Myocyte (in vitro differentiated cells): ENCODE data around the gene COTL1. TPM values are rescaled to one million over a fixed set of nuclear protein-coding genes. Genes with fewer than 3 reads are reported as not detected.
"Not testable (repeated sequence)": the region's sequence is repeated elsewhere in the genome, so short reads cannot be mapped to it uniquely, and the experiment has no call there.

Source experiments
- DNase-seq: peaks from one replicate; pipeline ENCODE4 v3.0.0-alpha.2; 2012; ENCODE audit warnings: low read depth
- total RNA-seq: library from RNA; depleted of rRNA; stranded (reverse); fragments of >200 nt; gene quantifications from 2 replicates; pipeline ENCODE4 v1.2.3, GENCODE V29; 2014

Gene COTL1
- total RNA-seq, 1 donor from 2014 or later, result 14.5 TPM

DNA sequence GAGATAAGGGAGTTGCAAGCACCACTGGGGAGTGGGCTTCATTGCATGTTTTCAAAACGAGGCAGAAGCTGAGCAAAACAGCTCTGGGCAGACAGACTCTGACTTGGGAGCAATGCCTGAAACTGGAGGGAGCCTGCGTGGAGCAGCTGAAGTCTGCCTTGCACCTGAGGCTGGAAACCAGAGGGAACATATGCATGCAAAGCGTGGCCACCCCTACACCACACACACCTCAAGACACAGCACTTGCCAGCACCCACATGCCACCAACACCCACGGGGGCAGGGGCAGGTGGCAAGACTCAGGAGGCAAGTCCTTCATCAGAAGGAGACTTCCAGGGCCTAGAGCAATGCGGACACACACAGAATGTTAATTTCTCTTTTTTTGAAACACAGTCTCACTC lies 45.8 kb downstream of the COTL1 start:
- DNase-seq, result no peak

DNA sequence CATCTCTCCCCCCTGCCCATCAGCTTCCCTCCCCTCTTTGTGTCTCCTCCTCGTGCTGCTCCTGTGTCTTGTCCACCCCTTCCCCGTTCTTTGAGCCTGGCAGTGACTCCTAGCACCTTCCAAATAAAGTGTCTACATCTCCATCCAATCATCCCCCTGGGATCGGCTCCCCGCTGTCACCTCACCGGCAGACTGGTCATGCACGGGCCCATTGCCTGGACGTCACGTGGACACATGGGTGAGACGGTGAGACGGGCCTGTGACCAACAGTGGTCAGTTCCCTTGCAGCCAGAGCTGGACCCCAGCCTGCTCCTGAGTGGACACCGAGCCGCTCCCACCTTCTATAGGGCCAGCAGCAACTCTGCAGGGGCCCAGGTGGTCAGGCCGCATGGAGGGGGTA lies 46.4 kb downstream of the COTL1 start:
- no peak for DNase-seq

DNA sequence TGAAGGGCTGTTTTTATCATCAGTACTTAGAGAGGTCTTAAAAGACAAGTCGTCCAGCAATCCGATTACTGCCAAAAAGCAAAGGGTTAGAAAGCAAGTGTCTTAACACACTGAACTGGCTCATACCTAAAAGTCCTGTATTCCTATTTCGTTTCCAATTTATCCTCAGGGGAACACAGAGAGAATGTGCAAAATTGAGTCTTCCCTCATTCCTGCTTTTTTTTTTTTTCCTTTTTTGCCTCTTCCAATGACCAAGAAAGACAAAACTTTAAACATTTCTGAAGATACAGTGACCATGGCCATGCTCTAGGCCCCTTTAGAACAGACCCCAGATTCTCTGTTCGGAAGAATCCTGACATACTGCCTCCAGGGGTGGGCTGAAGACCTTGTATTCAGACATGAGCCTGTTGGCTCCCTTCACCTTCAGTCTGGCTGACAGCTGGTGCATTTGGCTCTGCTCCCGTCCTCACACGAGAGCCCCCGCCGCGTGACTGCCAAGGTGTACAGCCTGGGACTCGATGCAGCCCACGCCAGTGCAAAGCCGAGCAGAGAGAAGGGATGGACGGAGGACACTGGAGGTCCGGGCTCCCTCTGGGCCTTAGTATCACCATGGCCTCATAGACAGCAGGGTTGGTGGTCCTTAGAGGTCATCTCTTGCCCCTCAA lies 47.0 kb downstream of the COTL1 start:
- no peak for DNase-seq

- no peak for DNase-seq
These were observed 48.4 kb downstream of the COTL1 start for GRCh38 chr16:84569382-84569987.

GRCh38 chr16:84568066-84568465 lies 49.8 kb downstream of the COTL1 start:
- DNase-seq, result no peak

DNA sequence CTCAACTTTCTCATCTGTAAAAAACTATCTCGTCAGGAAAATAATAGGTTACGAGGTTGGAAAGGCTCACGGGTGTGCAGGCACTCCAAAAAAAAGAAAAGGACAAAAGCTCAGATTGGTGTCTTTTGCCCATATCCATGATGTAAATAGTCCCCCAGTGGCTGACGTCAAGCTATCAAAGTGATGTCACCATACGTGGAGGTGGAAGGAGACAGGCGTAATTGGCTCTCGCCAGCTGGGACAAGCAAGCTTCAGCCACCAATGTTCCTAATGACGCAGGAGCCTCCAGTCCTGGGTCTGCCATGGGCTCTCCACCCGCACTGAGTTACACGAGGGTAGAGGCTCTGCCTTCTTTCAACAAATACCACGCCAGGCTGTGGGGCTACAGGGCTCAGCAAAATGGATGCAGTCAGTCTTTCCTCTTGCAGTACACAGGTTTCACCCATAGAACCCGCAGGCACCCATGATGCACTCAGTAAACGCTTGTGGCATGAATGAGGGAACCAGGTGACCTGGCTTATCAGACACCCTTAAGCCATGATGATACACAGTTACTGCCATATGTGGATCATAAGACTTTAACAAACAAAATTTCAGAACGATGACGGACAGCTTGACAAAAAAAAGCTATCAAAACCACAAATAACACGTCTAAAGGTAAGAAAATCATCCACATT lies 50.5 kb downstream of the COTL1 start:
- DNase-seq, result no peak

GRCh38 chr16:84566545-84567257 lies 51.2 kb downstream of the COTL1 start:
- no peak for DNase-seq

DNA sequence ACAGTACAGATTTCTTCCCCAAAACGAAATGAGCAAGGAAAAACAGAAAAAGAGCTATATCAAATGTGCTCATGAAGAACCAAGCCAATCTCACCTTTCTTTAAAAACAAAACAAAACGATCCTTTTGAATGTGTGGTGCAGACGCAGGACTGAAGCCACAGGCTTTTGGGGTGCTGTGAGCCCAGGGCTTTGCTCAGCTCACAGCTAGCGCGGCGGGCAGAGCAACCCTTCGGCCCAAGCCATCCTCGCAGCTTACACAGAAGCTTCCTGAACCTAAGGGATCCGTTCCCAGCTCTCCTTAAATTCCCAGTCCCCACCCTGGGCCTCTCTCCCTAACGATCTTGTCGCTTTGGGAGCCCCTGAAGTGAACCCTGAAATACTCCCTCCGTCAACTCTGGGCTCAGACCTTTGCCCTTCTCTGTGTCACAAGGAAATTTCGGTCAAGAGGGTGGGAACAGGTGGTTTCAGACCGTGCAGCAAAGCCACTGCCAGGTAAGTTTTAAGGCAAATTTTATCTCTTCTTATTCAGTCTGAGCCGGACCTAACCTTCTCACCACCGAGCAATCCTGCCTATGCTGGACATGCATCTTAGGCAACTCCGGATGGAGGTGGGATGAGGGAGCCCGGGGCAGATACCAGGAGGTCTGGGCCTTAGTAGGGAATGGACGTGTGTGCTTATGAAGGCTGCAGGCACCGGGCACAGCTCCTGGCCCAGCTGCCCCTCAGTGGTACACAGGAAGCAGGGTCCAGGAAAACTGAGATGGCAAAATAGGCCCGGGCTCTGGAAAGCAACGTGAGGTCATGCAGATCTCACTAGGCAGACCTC lies 52.0 kb downstream of the COTL1 start:
- no peak for DNase-seq

GRCh38 chr16:84563786-84564420 lies 54.0 kb downstream of the COTL1 start:
- no peak for DNase-seq

GRCh38 chr16:84563064-84563715 lies 54.7 kb downstream of the COTL1 start:
- DNase-seq, result no peak

- no peak for DNase-seq
These were observed 55.6 kb downstream of the COTL1 start for GRCh38 chr16:84562174-84562815.

- DNase-seq, result no peak
These were observed 56.6 kb downstream of the COTL1 start for GRCh38 chr16:84561291-84561690.

DNA sequence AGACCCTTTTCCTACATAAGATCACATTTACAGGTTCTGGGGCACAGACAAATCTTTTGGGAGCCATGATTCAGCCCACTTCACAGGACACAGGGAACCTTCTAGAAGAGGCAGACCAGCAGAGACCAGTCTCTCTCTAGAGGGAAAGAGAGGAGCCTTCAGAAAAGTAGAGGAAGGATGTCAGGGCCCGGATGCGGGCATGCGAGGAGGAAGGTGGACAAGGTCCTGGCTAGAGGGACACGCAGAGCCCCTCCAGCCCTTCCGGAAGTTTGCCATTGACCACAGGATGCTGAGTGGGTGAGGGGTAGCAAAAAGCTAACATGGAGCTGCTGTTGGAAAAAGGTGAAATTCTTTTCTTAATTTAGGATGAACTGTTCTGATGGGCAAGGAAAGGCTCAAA lies 57.6 kb downstream of the COTL1 start:
- no peak for DNase-seq

GRCh38 chr16:84559311-84559932 lies 58.5 kb downstream of the COTL1 start:
- no peak for DNase-seq

DNA sequence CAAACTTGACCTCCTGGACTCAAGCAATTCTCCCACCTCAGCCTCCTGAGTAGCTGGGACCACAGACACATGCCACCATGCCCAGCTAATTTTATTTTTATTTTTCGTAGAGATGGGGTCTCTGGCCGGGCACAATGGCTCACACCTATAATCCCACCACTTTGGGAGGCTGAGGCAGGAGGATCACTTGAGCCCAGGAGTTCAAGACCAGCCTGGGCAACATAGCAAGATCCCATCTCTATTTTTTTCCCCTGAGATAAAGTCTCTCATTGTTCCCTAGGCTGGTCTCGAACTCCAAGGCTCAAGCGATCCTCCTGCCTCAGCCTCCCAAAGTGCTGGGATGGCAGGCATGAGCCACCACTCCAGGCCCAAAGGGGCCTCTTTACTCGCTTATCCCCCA lies 59.0 kb downstream of the COTL1 start:
- DNase-seq, result not testable (repeated sequence)

- DNase-seq, result no peak
These were observed 60.4 kb downstream of the COTL1 start for GRCh38 chr16:84557504-84557903.

GRCh38 chr16:84557059-84557458 lies 60.8 kb downstream of the COTL1 start:
- DNase-seq, result no peak

- no peak for DNase-seq
These were observed 62.3 kb downstream of the COTL1 start for GRCh38 chr16:84555418-84556196.
